Stimulated activated CD4-positive, alpha-beta T cell treated with anti-CD3 and anti-CD28 coated beads, TNF-alpha, amount 100 ng/mL, for 48 hours (primary cell): ENCODE data around the gene ABHD5.

Experiments used
- DNase-seq, 3 donors: peaks; one replicate each; pipeline ENCODE4 v3.0.0-alpha.2; 2020; ENCODE audit warnings: low read depth in 3 of 3

The ABHD5 gene

DNA sequence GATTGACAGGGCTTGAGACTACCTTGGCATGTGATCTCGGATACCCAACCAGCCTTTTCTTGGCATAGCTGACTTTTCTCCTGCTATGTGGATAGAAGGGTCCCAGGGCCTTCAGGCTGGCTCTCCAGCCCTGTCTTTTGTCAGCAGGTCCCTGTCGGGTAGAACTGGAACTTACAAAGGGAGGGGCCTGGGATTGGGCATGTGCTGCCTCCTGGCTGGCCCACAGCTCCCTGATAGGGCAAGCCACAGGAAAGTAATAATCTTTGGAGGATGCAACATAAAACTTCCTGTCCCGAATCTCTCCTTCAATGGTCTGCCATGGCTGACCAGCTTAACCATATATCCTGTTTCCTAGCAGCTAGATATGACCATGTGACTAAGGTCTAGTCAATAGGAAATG is 89.1 kb downstream of the ABHD5 start:
- no peak for DNase-seq

- DNase-seq, result no peak
Measured at GRCh38 chr3:43782541-43782940, 91.8 kb downstream of the ABHD5 start.
